ENCODE measurements around the gene UBALD1.

GRCh38 chr16:4631444-4631843 lies 16.8 kb upstream of the UBALD1 start:
- TF ChIP-seq POLR2AphosphoS5 (IDR thresholded peaks at IDR 0.05; ENCODE audit: borderline replicate concordance, low read depth, low read length): no peak
- TF ChIP-seq EZH2 (IDR thresholded peaks at IDR 0.05): no peak

All from SK-N-MC (cell line).